Natural killer cell (primary cell): Measurements from ENCODE around the gene IPO13. TPM values are rescaled to one million over a fixed set of nuclear protein-coding genes. Genes with fewer than 3 reads are reported as not detected.

Source experiments
- ATAC-seq, 3 donors: fragments of 150-1000 bp in 2 of 3; fragments of 200-7000 bp in 1 of 3; cut with Tn5 transposase; 1 replicate in 1 of 3; 2 replicates in 2 of 3; pipeline ENCODE4 v1.10.0; 2021; ENCODE audit warnings: mild to moderate bottlenecking in 2 of 3, moderate library complexity in 2 of 3
- DNase-seq, 2 donors: peaks; one replicate each; pipeline versions ENCODE4 v3.0.0 to v3.0.0-alpha.2; 2013 to 2021; ENCODE audit warnings: mixed read lengths in 1 of 2
- H3K27ac ChIP-seq: one replicate; pipeline ENCODE4 v1.5.1; 2013; ENCODE audit warnings: mild to moderate bottlenecking, low read length
- H3K27me3 ChIP-seq: one replicate; pipeline ENCODE4 v1.6.1; 2013; ENCODE audit warnings: low read length; ENCODE audit not compliant: control insufficient read depth, insufficient read depth
- H3K36me3 ChIP-seq: one replicate; pipeline ENCODE4 v1.6.1; 2013; ENCODE audit warnings: low read length; ENCODE audit not compliant: control insufficient read depth, insufficient read depth
- H3K4me1 ChIP-seq: one replicate; pipeline ENCODE4 v1.6.1; 2013; ENCODE audit warnings: low read length; ENCODE audit not compliant: control insufficient read depth, insufficient read depth
- H3K4me3 ChIP-seq: one replicate; pipeline ENCODE4 v1.5.1; 2013; ENCODE audit warnings: low read length
- H3K9me3 ChIP-seq: one replicate; pipeline ENCODE4 v1.6.1; 2013; ENCODE audit warnings: low read length; ENCODE audit not compliant: control insufficient read depth, insufficient read depth
- H3K27ac Mint-ChIP-seq, 2 donors: one replicate each; pipeline ENCODE4 v1.8.0; 2022; ENCODE audit warnings: mild to moderate bottlenecking in 2 of 2, mixed read lengths in 2 of 2, moderate library complexity in 1 of 2
- H3K27me3 Mint-ChIP-seq, 2 donors: one replicate each; pipeline ENCODE4 v1.8.0; 2022; ENCODE audit warnings: low read depth in 2 of 2, mixed read lengths in 2 of 2
- H3K36me3 Mint-ChIP-seq: one replicate; pipeline ENCODE4 v1.8.0; 2022; ENCODE audit warnings: mixed read lengths
- H3K4me1 Mint-ChIP-seq, 2 donors: one replicate each; pipeline ENCODE4 v1.8.0; 2022; ENCODE audit warnings: mixed read lengths in 2 of 2
- H3K4me3 Mint-ChIP-seq: one replicate; pipeline ENCODE4 v1.8.0; 2022; ENCODE audit warnings: mild to moderate bottlenecking, moderate library complexity, mixed read lengths
- H3K9me3 Mint-ChIP-seq, 2 donors: one replicate each; pipeline ENCODE4 v1.8.0; 2022; ENCODE audit warnings: mixed read lengths in 2 of 2
- WGBS: methylation state at CpG from one replicate; pipeline ENCODE4 v1.1.7; 2013; ENCODE audit warnings: missing lambda C conversion rate; ENCODE audit not compliant: insufficient coverage; 5-methylcytosine and 5-hydroxymethylcytosine counted together
- intact Hi-C: fragments of 100-400 bp; cut with micrococcal nuclease; formaldehyde crosslinking; loops from one replicate; pipeline ENCODE4 v1.14.2; 2022
- total RNA-seq, 4 donors: library from RNA; stranded (reverse); fragments of 120-200 nt in 1 of 4; gene quantifications; one replicate each; pipeline versions ENCODE4 v1.2.3 to v1.2.4, GENCODE V29; 2013 to 2022
- TF ChIP-seq, protein P1 (sequence below): fragments of 200-600 bp; IDR thresholded peaks from one replicate; pipeline ENCODE4 v1.8.0; 2022; ENCODE audit warnings: antibody characterized with exemption

IPO13 gene
- total RNA-seq, 3 donors from 2014 or later (not counting 1 experiment from before 2014, with no cell fraction given), result 18.1 to 22.7 (median 18.4) TPM

- no peak for DNase-seq
- H3K36me3 Mint-ChIP-seq, result no peaks in the 10 kb centered on the region
- Histone ChIP-seq H3K36me3 (no peaks in the 10 kb centered on the region), H3K27ac (no peak overlapping the region), H3K4me1 (no peaks in the 10 kb centered on the region), H3K27me3 (no peaks in the 10 kb centered on the region), H3K4me3 (no peak overlapping the region), H3K9me3 (no peaks in the 10 kb centered on the region)
- H3K4me3 Mint-ChIP-seq, result no peak overlapping the region
- WGBS, result 94% methylated on average over 8 of the region's 8 CpGs
- H3K9me3 Mint-ChIP-seq, result no peaks in the 10 kb centered on the region
- intact Hi-C loops, result loop anchor here (10.0 kb wide), 1 partner anchor 595 kb away; no protein-coding TSS in a partner anchor
- H3K27ac Mint-ChIP-seq, result no peak overlapping the region
- TF ChIP-seq, protein P1, sequence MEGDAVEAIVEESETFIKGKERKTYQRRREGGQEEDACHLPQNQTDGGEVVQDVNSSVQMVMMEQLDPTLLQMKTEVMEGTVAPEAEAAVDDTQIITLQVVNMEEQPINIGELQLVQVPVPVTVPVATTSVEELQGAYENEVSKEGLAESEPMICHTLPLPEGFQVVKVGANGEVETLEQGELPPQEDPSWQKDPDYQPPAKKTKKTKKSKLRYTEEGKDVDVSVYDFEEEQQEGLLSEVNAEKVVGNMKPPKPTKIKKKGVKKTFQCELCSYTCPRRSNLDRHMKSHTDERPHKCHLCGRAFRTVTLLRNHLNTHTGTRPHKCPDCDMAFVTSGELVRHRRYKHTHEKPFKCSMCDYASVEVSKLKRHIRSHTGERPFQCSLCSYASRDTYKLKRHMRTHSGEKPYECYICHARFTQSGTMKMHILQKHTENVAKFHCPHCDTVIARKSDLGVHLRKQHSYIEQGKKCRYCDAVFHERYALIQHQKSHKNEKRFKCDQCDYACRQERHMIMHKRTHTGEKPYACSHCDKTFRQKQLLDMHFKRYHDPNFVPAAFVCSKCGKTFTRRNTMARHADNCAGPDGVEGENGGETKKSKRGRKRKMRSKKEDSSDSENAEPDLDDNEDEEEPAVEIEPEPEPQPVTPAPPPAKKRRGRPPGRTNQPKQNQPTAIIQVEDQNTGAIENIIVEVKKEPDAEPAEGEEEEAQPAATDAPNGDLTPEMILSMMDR, result no peak
- no peaks in the 10 kb centered on the region for H3K27me3 Mint-ChIP-seq
- ATAC-seq, result no peak
- no peaks in the 10 kb centered on the region for H3K4me1 Mint-ChIP-seq
Observed at GRCh38 chr1:44000122-44000665, 53.4 kb downstream of the IPO13 start.

- TF ChIP-seq, protein P1, result no peak
- DNase-seq (no peak), ATAC-seq (no peak)
- Histone ChIP-seq H3K27me3 (no peaks in the 10 kb centered on the region), H3K27ac (no peak overlapping the region), H3K4me1 (no peaks in the 10 kb centered on the region), H3K4me3 (no peak overlapping the region), H3K36me3 (no peaks in the 10 kb centered on the region), H3K9me3 (no peaks in the 10 kb centered on the region)
- intact Hi-C loops, result loop anchor here (10.0 kb wide), 1 partner anchor 593 kb away; no protein-coding TSS in a partner anchor
- Mint-ChIP-seq H3K27ac (no peak overlapping the region), H3K9me3 (no peaks in the 10 kb centered on the region), H3K4me3 (no peak overlapping the region), H3K4me1 (no peaks in the 10 kb centered on the region), H3K36me3 (no peaks in the 10 kb centered on the region), H3K27me3 (no peaks in the 10 kb centered on the region)
- WGBS, result 86% methylated on average over 8 of the region's 8 CpGs
Observed at GRCh38 chr1:44002165-44002564, 55.4 kb downstream of the IPO13 start.

GRCh38 chr1:44002606-44003157 is 55.9 kb downstream of the IPO13 start:
- Histone ChIP-seq H3K4me1 (no peaks in the 10 kb centered on the region), H3K27ac (no peak overlapping the region), H3K36me3 (no peaks in the 10 kb centered on the region), H3K9me3 (no peaks in the 10 kb centered on the region), H3K4me3 (no peak overlapping the region), H3K27me3 (no peaks in the 10 kb centered on the region)
- Mint-ChIP-seq H3K9me3 (no peaks in the 10 kb centered on the region), H3K4me1 (no peaks in the 10 kb centered on the region), H3K27me3 (no peaks in the 10 kb centered on the region), H3K27ac (no peak overlapping the region), H3K36me3 (no peaks in the 10 kb centered on the region), H3K4me3 (no peak overlapping the region)
- TF ChIP-seq, protein P1, result no peak
- intact Hi-C loops, result loop anchor here (10.0 kb wide), 1 partner anchor 592 kb away; no protein-coding TSS in a partner anchor
- no peak for ATAC-seq
- no peak for DNase-seq
- 88% methylated on average over 12 of the region's 14 CpGs for WGBS

DNA sequence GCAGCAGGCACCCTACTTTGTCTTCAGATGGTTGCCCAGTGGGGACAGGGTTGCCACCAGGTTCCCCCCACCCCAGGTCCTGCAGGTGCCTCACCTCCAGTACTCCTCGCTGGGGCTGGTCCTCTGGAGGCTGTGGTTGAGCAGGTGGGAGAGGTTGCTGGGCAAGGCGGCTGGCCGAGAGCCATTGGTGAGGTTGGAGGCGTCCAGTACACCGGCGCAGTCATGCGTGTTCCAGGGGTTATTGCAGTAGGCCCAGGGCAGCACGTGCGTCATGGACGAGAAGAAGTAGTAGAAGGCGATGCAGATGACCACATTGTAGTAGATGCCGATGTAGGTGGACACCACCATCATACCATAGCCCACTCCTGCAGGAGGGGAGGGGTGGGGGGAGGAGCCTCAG is 61.5 kb downstream of the IPO13 start:
- intact Hi-C loops, result loop anchor here (10.0 kb wide), 1 partner anchor 587 kb away; no protein-coding TSS in a partner anchor
- Mint-ChIP-seq H3K36me3 (no peaks in the 10 kb centered on the region), H3K27me3 (no peaks in the 10 kb centered on the region), H3K4me3 (no peak overlapping the region), H3K4me1 (no peaks in the 10 kb centered on the region), H3K27ac (no peak overlapping the region), H3K9me3 (no peaks in the 10 kb centered on the region)
- H3K9me3 ChIP-seq, result no peaks in the 10 kb centered on the region
- DNase-seq, result no peak
- TF ChIP-seq, protein P1, result no peak
- ATAC-seq, result no peak
- no peaks in the 10 kb centered on the region for H3K4me1 ChIP-seq
- no peak overlapping the region for H3K4me3 ChIP-seq
- H3K36me3 ChIP-seq, result no peaks in the 10 kb centered on the region
- 92% methylated on average over 7 of the region's 12 CpGs for WGBS
- H3K27ac ChIP-seq, result no peak overlapping the region
- no peaks in the 10 kb centered on the region for H3K27me3 ChIP-seq
